ENCODE results near the gene SPX. TPM values are rescaled to one million over a fixed set of nuclear protein-coding genes. Genes with fewer than 3 reads are reported as not detected.

SPX gene
- total and polyA plus RNA-seq, 12 donors: 0.27 to 3.3 (median 0.49) TPM; not detected in 3

DNA sequence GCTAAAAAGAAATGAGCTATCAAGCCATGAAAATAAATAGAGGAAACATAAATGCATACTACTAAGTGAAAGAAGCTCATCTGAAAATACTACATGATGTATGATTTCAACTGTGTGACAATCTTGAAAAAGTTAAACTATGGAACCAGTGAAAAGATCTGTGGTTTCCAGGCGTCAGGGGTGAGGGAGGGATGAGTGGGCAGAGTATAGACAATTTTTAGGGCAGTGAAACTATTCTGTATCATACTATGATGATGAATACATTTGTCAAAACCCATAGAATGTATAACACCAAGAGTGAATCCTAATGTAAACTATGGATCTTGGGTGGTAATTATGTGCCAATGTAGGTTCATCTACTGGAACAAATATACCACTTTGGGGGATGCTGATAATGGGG lies 21.3 kb downstream of the SPX start:
- intact Hi-C loops (cut with DNase I): no loop called here
- H3K27me3 ChIP-seq: no peaks in the 10 kb centered on the region
- no peak overlapping the region for H3K4me3 ChIP-seq
- 65 to 70% (median 67%) methylated on average over 1 of the region's 1 CpG for WGBS, 4 donors
- no peak overlapping the region for H3K27ac ChIP-seq
- no peak for DNase-seq
- TF ChIP-seq CTCF (IDR thresholded peaks at IDR 0.05): no peak
- no peak for TF ChIP-seq POLR2A (IDR thresholded peaks at IDR 0.05)
- no peaks in the 10 kb centered on the region for H3K9me3 ChIP-seq (replicated peaks in 1 of 3)
- no peaks in the 10 kb centered on the region for H3K36me3 ChIP-seq (replicated peaks in 1 of 2)
- H3K4me1 ChIP-seq (replicated peaks in 1 of 2): peaks cover 0 to 3% of the 10 kb centered on the region in 2 donors

GRCh38 chr12:21551841-21552465 lies 25.9 kb downstream of the SPX start:
- peaks cover 0 to 3% of the 10 kb centered on the region in 2 donors for H3K4me1 ChIP-seq (replicated peaks in 1 of 2)
- H3K27ac ChIP-seq: no peak overlapping the region
- TF ChIP-seq POLR2A (IDR thresholded peaks at IDR 0.05) (no peak), CTCF (IDR thresholded peaks at IDR 0.05) (no peak)
- intact Hi-C loops (cut with DNase I): no loop called here
- H3K4me3 ChIP-seq: no peak overlapping the region
- 45 to 58% (median 55%) methylated on average over 4 of the region's 4 CpGs for WGBS, 4 donors
- H3K9me3 ChIP-seq (replicated peaks in 1 of 3): no peaks in the 10 kb centered on the region
- no peaks in the 10 kb centered on the region for H3K27me3 ChIP-seq
- H3K36me3 ChIP-seq (replicated peaks in 1 of 2): no peaks in the 10 kb centered on the region
- DNase-seq: no peak

GRCh38 chr12:21552635-21553328 lies 26.7 kb downstream of the SPX start:
- Histone ChIP-seq H3K27me3 (no peaks in the 10 kb centered on the region), H3K9me3 (replicated peaks in 1 of 3) (no peaks in the 10 kb centered on the region), H3K4me3 (no peak overlapping the region), H3K4me1 (replicated peaks in 1 of 2) (peaks cover 0 to 3% of the 10 kb centered on the region in 2 donors), H3K27ac (no peak overlapping the region), H3K36me3 (replicated peaks in 1 of 2) (no peaks in the 10 kb centered on the region)
- no peak for TF ChIP-seq POLR2A (IDR thresholded peaks at IDR 0.05)
- no peak for TF ChIP-seq CTCF (IDR thresholded peaks at IDR 0.05)
- no peak for DNase-seq
- intact Hi-C loops (cut with DNase I): no loop called here
- WGBS, 4 donors: 67 to 79% (median 70%) methylated on average over 6 of the region's 6 CpGs

GRCh38 chr12:21553329-21553675 lies 27.2 kb downstream of the SPX start:
- Histone ChIP-seq H3K27ac (no peak overlapping the region), H3K9me3 (replicated peaks in 1 of 3) (no peaks in the 10 kb centered on the region), H3K27me3 (no peaks in the 10 kb centered on the region), H3K36me3 (replicated peaks in 1 of 2) (no peaks in the 10 kb centered on the region), H3K4me3 (no peak overlapping the region), H3K4me1 (replicated peaks in 1 of 2) (peaks cover 0 to 3% of the 10 kb centered on the region in 2 donors)
- DNase-seq: no peak
- no peak for TF ChIP-seq CTCF (IDR thresholded peaks at IDR 0.05)
- TF ChIP-seq POLR2A (IDR thresholded peaks at IDR 0.05): no peak
- intact Hi-C loops (cut with DNase I): no loop called here

Measured in adrenal gland (tissue), 12 donors.